Gastroesophageal sphincter (tissue), 3 donors: ENCODE data around the gene ABI2.

ENCODE experiments used
- CTCF ChIP-seq, 4 experiments: fragments of 200-600 bp in 2 of 4; fragments of 450-650 bp in 2 of 4; sonication (generic) in 1 of 4; IDR thresholded peaks; one replicate each; pipeline ENCODE4 v1.5.1; 2017 to 2019; ENCODE audit warnings: antibody characterized with exemption in 4 of 4, mild to moderate bottlenecking in 2 of 4, moderate library complexity in 2 of 4
- EP300 ChIP-seq: sonication (generic); formaldehyde crosslinking; IDR thresholded peaks from one replicate; pipeline ENCODE4 v1.6.1; 2017; ENCODE audit warnings: antibody characterized with exemption, mild to moderate bottlenecking
- POLR2AphosphoS5 ChIP-seq: sonication (generic); formaldehyde crosslinking; IDR thresholded peaks from one replicate; pipeline ENCODE4 v1.6.1; 2017; ENCODE audit warnings: antibody characterized with exemption

GRCh38 chr2:203455209-203455608, 127.0 kb downstream of the ABI2 start:
- no peak for TF ChIP-seq CTCF (IDR thresholded peaks at IDR 0.05)
- TF ChIP-seq EP300, result no peak
- TF ChIP-seq POLR2AphosphoS5, result no peak
